SK-N-SH (cell line): ENCODE results near the gene CFAP20. TPM values are rescaled to one million over a fixed set of nuclear protein-coding genes. Genes with fewer than 3 reads are reported as not detected.

Source experiments
- CTCF ChIA-PET: fragments of 300-600, 350-600 bp; formaldehyde crosslinking; extraction: SDS; loops from one replicate; lab custom pipeline; 2021; lab: Yijun Ruan, JAX
- POLR2A ChIA-PET: fragments of 350-600 bp; sonication (Branson Sonifier 250); formaldehyde crosslinking; extraction: SDS; loops from one replicate; lab custom pipeline; 2020; ENCODE audit warnings: antibody characterized with exemption, inconsistent platforms; lab: Yijun Ruan, JAX
- DNase-seq: peaks from one replicate; pipeline ENCODE4 v3.0.0; 2012
- H2AFZ ChIP-seq: fragments of 200-600 bp; sonication (generic); 2 replicates; pipeline ENCODE4 v1.8.1; 2016; ENCODE audit warnings: antibody characterized with exemption, mild to moderate bottlenecking, low read depth
- H3F3A ChIP-seq: fragments of 200-600 bp; sonication (generic); replicated peaks from 2 replicates; pipeline ENCODE3; 2016; ENCODE audit warnings: antibody characterized with exemption, mild to moderate bottlenecking; ENCODE audit not compliant: insufficient read depth
- H3K27ac ChIP-seq, 2 experiments: fragments of 200-500 bp in 1 of 2; fragments of 200-600 bp in 1 of 2; sonication (Bioruptor generic) in 1 of 2; sonication (generic), shearing (Covaris generic) in 1 of 2; 2 replicates each; pipeline versions ENCODE4 v1.5.1 to v1.6.1; 2014 to 2016; ENCODE audit warnings: low read depth in 2 of 2, inconsistent platforms in 1 of 2, low read length in 1 of 2, mild to moderate bottlenecking in 1 of 2, mixed read lengths in 1 of 2
- H3K27me3 ChIP-seq: fragments of 200-600 bp; sonication (generic), shearing (Covaris generic); 2 replicates; pipeline ENCODE4 v1.6.1; 2016; ENCODE audit warnings: mixed run types; ENCODE audit not compliant: insufficient read depth
- H3K36me3 ChIP-seq, 2 experiments: fragments of 200-500 bp in 1 of 2; fragments of 200-600 bp in 1 of 2; sonication (Bioruptor generic) in 1 of 2; sonication (generic) in 1 of 2; replicated peaks in 1 of 2; 2 replicates each; pipeline versions ENCODE3 to v1.5.1; 2014 to 2016; ENCODE audit warnings: low read length in 1 of 2, mild to moderate bottlenecking in 1 of 2; ENCODE audit not compliant: insufficient read depth in 2 of 2, control insufficient read depth in 1 of 2
- H3K4me1 ChIP-seq, 2 experiments: fragments of 200-500 bp in 1 of 2; fragments of 200-600 bp in 1 of 2; sonication (Bioruptor generic) in 1 of 2; sonication (generic), shearing (Covaris generic) in 1 of 2; 2 replicates each; pipeline versions ENCODE4 v1.5.1 to v1.6.1; 2014 to 2016; ENCODE audit warnings: low read depth in 1 of 2, low read length in 1 of 2, mixed run types in 1 of 2; ENCODE audit not compliant: insufficient read depth in 2 of 2, control insufficient read depth in 1 of 2
- H3K4me2 ChIP-seq: fragments of 200-600 bp; sonication (generic), shearing (Covaris generic); 2 replicates; pipeline ENCODE4 v1.6.1; 2017; ENCODE audit warnings: mixed run types
- H3K4me3 ChIP-seq, 2 experiments: fragments of 200-500 bp in 1 of 2; fragments of 200-600 bp in 1 of 2; sonication (Bioruptor generic) in 1 of 2; sonication (generic), shearing (Covaris generic) in 1 of 2; 2 replicates each; pipeline versions ENCODE4 v1.5.1 to v1.8.1; 2014 to 2016; ENCODE audit warnings: low read depth in 2 of 2, inconsistent platforms in 1 of 2, low read length in 1 of 2, mild to moderate bottlenecking in 1 of 2, mixed read lengths in 1 of 2, moderate library complexity in 1 of 2
- H3K79me2 ChIP-seq: fragments of 200-600 bp; sonication (generic); 2 replicates; pipeline ENCODE4 v1.8.1; 2017; ENCODE audit warnings: mild to moderate bottlenecking; ENCODE audit not compliant: insufficient read depth
- H3K9ac ChIP-seq: fragments of 200-600 bp; sonication (generic); 2 replicates; pipeline ENCODE4 v1.6.1; 2017; ENCODE audit warnings: mixed run types
- H3K9me2 ChIP-seq: fragments of 200-600 bp; sonication (generic); 2 replicates; pipeline ENCODE4 v1.6.1; 2017; ENCODE audit warnings: mixed run types
- H3K9me3 ChIP-seq: fragments of 200-600 bp; sonication (generic); 2 replicates; pipeline ENCODE4 v1.6.1; 2017; ENCODE audit warnings: mixed run types, mild to moderate bottlenecking, moderate library complexity
- H4K20me1 ChIP-seq: fragments of 200-600 bp; sonication (generic); 2 replicates; pipeline ENCODE4 v1.6.1; 2017; ENCODE audit warnings: mild to moderate bottlenecking, mixed run types; ENCODE audit not compliant: insufficient read depth
- CHD2 ChIP-seq: fragments of 150-350 bp; IDR thresholded peaks from 2 replicates; pipeline ENCODE4 v1.6.1; 2018; ENCODE audit warnings: low read length; ENCODE audit not compliant: partially characterized antibody
- CTCF ChIP-seq: fragments of 200-600 bp; sonication (generic); IDR thresholded peaks from 2 replicates; pipeline ENCODE4 v1.6.1; 2017; ENCODE audit warnings: antibody characterized with exemption, mild to moderate bottlenecking, moderate library complexity
- EP300 ChIP-seq, 2 experiments: IDR thresholded peaks; 2 replicates each; pipeline versions ENCODE4 v1.4.0 to v1.6.1; 2012; ENCODE audit warnings: borderline replicate concordance in 1 of 2, low read depth in 1 of 2, low read length in 1 of 2
- EZH2phosphoT487 ChIP-seq: fragments of 200-600 bp; sonication (generic); IDR thresholded peaks from 2 replicates; pipeline ENCODE4 v1.6.1; 2017; ENCODE audit warnings: low read depth, mixed run types, mild to moderate bottlenecking, antibody characterized with exemption, moderate library complexity, borderline replicate concordance
- FOSL2 ChIP-seq: IDR thresholded peaks from 2 replicates; pipeline ENCODE4 v1.4.0; 2012; ENCODE audit warnings: low read depth, mild to moderate bottlenecking, moderate library complexity, borderline replicate concordance
- GATA2 ChIP-seq: sonication (generic); formaldehyde crosslinking; IDR thresholded peaks from 2 replicates; pipeline ENCODE4 v1.5.0; 2020; ENCODE audit warnings: mild to moderate bottlenecking, missing genetic modification reagents
- IRF3 ChIP-seq: fragments of 150-350 bp; IDR thresholded peaks from 2 replicates; pipeline ENCODE4 v1.6.1; 2016; ENCODE audit warnings: mild to moderate bottlenecking, low read depth, low read length
- MEF2A ChIP-seq: IDR thresholded peaks from 2 replicates; pipeline ENCODE4 v1.4.0; 2012; ENCODE audit warnings: low read depth, borderline replicate concordance
- MXI1 ChIP-seq: IDR thresholded peaks from 2 replicates; pipeline ENCODE4 v1.6.1; 2012; ENCODE audit warnings: mild to moderate bottlenecking, low read depth, low read length, improper control_type of control experiment
- NFIC ChIP-seq: IDR thresholded peaks from 2 replicates; pipeline ENCODE4 v1.4.0; 2012; ENCODE audit warnings: borderline replicate concordance
- PBX3 ChIP-seq: IDR thresholded peaks from 2 replicates; pipeline ENCODE4; 2012
- RFX5 ChIP-seq: IDR thresholded peaks from 2 replicates; pipeline ENCODE4 v1.6.1; 2012; ENCODE audit warnings: mild to moderate bottlenecking, improper control_type of control experiment, low read length
- RXRA ChIP-seq: IDR thresholded peaks from 2 replicates; pipeline ENCODE4 v1.4.0; 2012; ENCODE audit warnings: low read depth, mild to moderate bottlenecking, borderline replicate concordance
- SIN3A ChIP-seq: IDR thresholded peaks from 2 replicates; pipeline ENCODE4 v1.6.1; 2012; ENCODE audit warnings: low read depth, mild to moderate bottlenecking, low read length, moderate library complexity, borderline replicate concordance
- TEAD4 ChIP-seq: IDR thresholded peaks from 2 replicates; pipeline ENCODE4 v1.4.0; 2012; ENCODE audit warnings: mild to moderate bottlenecking, borderline replicate concordance; ENCODE audit not compliant: insufficient read depth
- USF1 ChIP-seq: IDR thresholded peaks from 2 replicates; pipeline ENCODE4 v1.4.0; 2012; ENCODE audit warnings: low read depth, borderline replicate concordance
- YY1 ChIP-seq: IDR thresholded peaks from 2 replicates; pipeline ENCODE4 v1.4.0; 2012; ENCODE audit warnings: low read depth, mild to moderate bottlenecking
- WGBS: methylation state at CpG from one replicate; pipeline ENCODE4 v1.1.6; 2017; ENCODE audit warnings: low lambda C conversion rate; 5-methylcytosine and 5-hydroxymethylcytosine counted together
- polyA plus RNA-seq, 3 experiments: library from polyadenylated mRNA; depleted of rRNA; stranded (reverse); fragments of >200 nt; gene quantifications; 2 replicates each; pipeline ENCODE4 v1.2.3, GENCODE V29; 2012

Gene CFAP20
- polyA plus RNA-seq, 1 of the 3 experiments (the other 2 are of a cell fraction): 61.6 TPM

GRCh38 chr16:58154345-58154744 is 25.2 kb upstream of the CFAP20 start:
- Histone ChIP-seq H3F3A (peaks cover 4% of the 10 kb centered on the region), H3K4me1 (no peaks in the 10 kb centered on the region), H3K36me3 (peaks cover 0 to 8% of the 10 kb centered on the region in 2 experiments), H2AFZ (no peak overlapping the region), H3K27me3 (no peaks in the 10 kb centered on the region), H4K20me1 (no peaks in the 10 kb centered on the region), H3K4me2 (no peak overlapping the region), H3K9ac (no peak overlapping the region), H3K9me2 (no peaks in the 10 kb centered on the region), H3K27ac (no peak overlapping the region), H3K79me2 (no peaks in the 10 kb centered on the region), H3K9me3 (no peaks in the 10 kb centered on the region), H3K4me3 (no peak overlapping the region)
- no peak for DNase-seq
- WGBS: 97% methylated on average over 2 of the region's 2 CpGs
- ChIA-PET CTCF (interaction anchor here (1.2 kb wide), 1 partner anchor 32 kb away, joined by 4 read pairs; no protein-coding TSS in a partner anchor), POLR2A (no interaction called here)
- TF ChIP-seq USF1 (no peak), RXRA (no peak), YY1 (no peak), RFX5 (no peak), TEAD4 (no peak)

- whole genome bisulfite sequencing: 78% methylated on average over 8 of the region's 8 CpGs
- no peaks in the 10 kb centered on the region for H3K4me1 ChIP-seq
- H4K20me1 ChIP-seq: no peaks in the 10 kb centered on the region
- TF ChIP-seq FOSL2 (no peak), RFX5 (no peak), CHD2 (no peak), SIN3A (no peak)
- no peaks in the 10 kb centered on the region for H3K9me3 ChIP-seq
- no peaks in the 10 kb centered on the region for H3F3A ChIP-seq
- H3K4me2 ChIP-seq: no peak overlapping the region
- H3K4me3 ChIP-seq: no peak overlapping the region
- H3K27ac ChIP-seq: no peak overlapping the region
- H3K36me3 ChIP-seq: no peaks in the 10 kb centered on the region
- H3K79me2 ChIP-seq: no peaks in the 10 kb centered on the region
- H2AFZ ChIP-seq: no peak overlapping the region
- CTCF ChIA-PET: no interaction called here
- no peak for DNase-seq
- no peaks in the 10 kb centered on the region for H3K9me2 ChIP-seq
- POLR2A ChIA-PET: no interaction called here
- no peak overlapping the region for H3K9ac ChIP-seq
- no peaks in the 10 kb centered on the region for H3K27me3 ChIP-seq
Measured at GRCh38 chr16:58152246-58152868, 23.2 kb upstream of the CFAP20 start.

- Histone ChIP-seq H2AFZ (no peak overlapping the region), H3K79me2 (no peaks in the 10 kb centered on the region), H3K4me2 (no peak overlapping the region), H3K9me3 (no peaks in the 10 kb centered on the region), H3F3A (no peaks in the 10 kb centered on the region), H3K4me3 (no peak overlapping the region), H3K27me3 (no peaks in the 10 kb centered on the region), H3K9ac (no peak overlapping the region), H3K36me3 (no peaks in the 10 kb centered on the region), H3K4me1 (no peaks in the 10 kb centered on the region), H3K27ac (no peak overlapping the region), H3K9me2 (no peaks in the 10 kb centered on the region), H4K20me1 (no peaks in the 10 kb centered on the region)
- DNase-seq: no peak
- ChIA-PET POLR2A (no interaction called here), CTCF (no interaction called here)
- 36% methylated on average over 1 of the region's 1 CpG for WGBS
- TF ChIP-seq SIN3A (no peak), GATA2 (CRISPR knock-in tag) (no peak), EP300 (IDR thresholded peaks at IDR 0.05; ENCODE audit: borderline replicate concordance in 1 of 2, low read depth in 1 of 2, low read length in 1 of 2) (no peak), EZH2phosphoT487 (no peak), MEF2A (no peak), FOSL2 (no peak), PBX3 (no peak), CTCF (no peak), MXI1 (no peak), NFIC (no peak), IRF3 (no peak)
Measured at GRCh38 chr16:58148526-58148925, 19.3 kb upstream of the CFAP20 start.
